DND-41 (cell line): ENCODE measurements around the gene GSG1L.

Experiments used
- ATAC-seq: fragments of 200-7000 bp; cut with Tn5 transposase; 3 replicates; pipeline ENCODE4 v1.9.1; 2021; ENCODE audit warnings: low read depth; ENCODE audit not compliant: insufficient read depth
- DNase-seq: peaks from one replicate; pipeline ENCODE4 v3.0.0-alpha.2; 2020
- H2AFZ ChIP-seq: 2 replicates; pipeline ENCODE4 v1.6.0; 2012; ENCODE audit warnings: low read depth, low read length
- H3K27ac ChIP-seq: 2 replicates; pipeline ENCODE4 v1.5.1; 2012; ENCODE audit warnings: low read length, inconsistent platforms
- H3K27me3 ChIP-seq: fragments of 200-600 bp; sonication (generic); 2 replicates; pipeline ENCODE4 v1.6.0; 2012; ENCODE audit warnings: low read length, mild to moderate bottlenecking, inconsistent platforms; ENCODE audit not compliant: insufficient read depth, poor library complexity
- H3K36me3 ChIP-seq: 2 replicates; pipeline ENCODE4 v1.5.1; 2012; ENCODE audit warnings: low read length, inconsistent platforms; ENCODE audit not compliant: insufficient read depth
- H3K4me1 ChIP-seq: 2 replicates; pipeline ENCODE4 v1.5.1; 2012; ENCODE audit warnings: mild to moderate bottlenecking, low read length; ENCODE audit not compliant: insufficient read depth
- H3K4me2 ChIP-seq: 2 replicates; pipeline ENCODE4 v1.6.0; 2012; ENCODE audit warnings: mild to moderate bottlenecking, moderate library complexity, low read length, inconsistent platforms; ENCODE audit not compliant: insufficient read depth
- H3K4me3 ChIP-seq, 2 experiments: fragments of 200-600 bp in 1 of 2; shearing (Covaris generic) in 1 of 2; 2 replicates each; pipeline ENCODE4 v1.5.1; 2012 to 2016; ENCODE audit warnings: inconsistent platforms in 2 of 2, low read length in 2 of 2, mild to moderate bottlenecking in 2 of 2, low read depth in 1 of 2, moderate library complexity in 1 of 2
- H3K79me2 ChIP-seq: 2 replicates; pipeline ENCODE4 v1.6.0; 2012; ENCODE audit warnings: low read length, inconsistent platforms; ENCODE audit not compliant: insufficient read depth
- H3K9ac ChIP-seq: 2 replicates; pipeline ENCODE4 v1.6.0; 2012; ENCODE audit warnings: low read depth, mild to moderate bottlenecking, inconsistent platforms, low read length, moderate library complexity
- H3K9me3 ChIP-seq: 2 replicates; pipeline ENCODE4 v1.5.1; 2012; ENCODE audit warnings: low read length, moderate library complexity, mild to moderate bottlenecking, inconsistent platforms; ENCODE audit not compliant: insufficient read depth, severe bottlenecking
- H4K20me1 ChIP-seq: 2 replicates; pipeline ENCODE4 v1.6.0; 2012; ENCODE audit warnings: low read length; ENCODE audit not compliant: insufficient read depth
- CTCF ChIP-seq: IDR thresholded peaks from 2 replicates; pipeline ENCODE4 v1.5.1; 2012; ENCODE audit warnings: borderline replicate concordance, low read length, moderate library complexity, mild to moderate bottlenecking; ENCODE audit not compliant: poor library complexity, severe bottlenecking; ENCODE audit errors: extremely low read depth
- EZH2 ChIP-seq: IDR thresholded peaks from 3 replicates; pipeline ENCODE4 v1.6.1; 2012; ENCODE audit warnings: borderline replicate concordance, low read depth, mild to moderate bottlenecking, moderate library complexity, low read length, inconsistent platforms; ENCODE audit not compliant: severe bottlenecking

The GSG1L gene

DNA sequence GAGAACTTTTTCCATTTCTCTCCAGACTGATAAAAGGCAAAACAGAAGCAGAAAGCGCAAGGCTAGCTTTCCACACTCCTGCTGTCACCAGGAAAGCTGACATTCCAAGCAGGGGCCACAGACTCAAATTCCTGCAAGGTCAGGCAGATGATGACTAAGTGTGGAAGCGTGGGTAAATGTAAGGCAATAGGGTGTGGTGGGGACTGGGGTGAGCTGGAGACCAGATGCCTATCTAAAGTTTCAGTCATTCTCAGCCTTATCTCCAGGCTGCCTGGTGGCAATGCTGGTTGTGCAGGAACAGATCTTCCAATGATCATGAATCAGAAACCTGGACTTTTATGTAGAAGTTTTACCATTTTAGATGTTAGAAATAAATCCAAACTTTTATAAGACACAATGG is 224.1 kb downstream of the GSG1L start:
- no peak overlapping the region for H3K27ac ChIP-seq
- H3K27me3 ChIP-seq = peaks cover 7% of the 10 kb centered on the region
- no peak for ATAC-seq
- H2AFZ ChIP-seq = no peak overlapping the region
- no peaks in the 10 kb centered on the region for H3K4me1 ChIP-seq
- TF ChIP-seq CTCF = no peak
- TF ChIP-seq EZH2 = no peak
- H3K4me2 ChIP-seq = no peak overlapping the region
- DNase-seq = no peak
- no peaks in the 10 kb centered on the region for H3K36me3 ChIP-seq
- no peaks in the 10 kb centered on the region for H3K79me2 ChIP-seq
- H3K9me3 ChIP-seq = no peaks in the 10 kb centered on the region
- no peak overlapping the region for H3K9ac ChIP-seq
- H4K20me1 ChIP-seq = no peaks in the 10 kb centered on the region
- no peak overlapping the region for H3K4me3 ChIP-seq

GRCh38 chr16:27838536-27839175 is 224.9 kb downstream of the GSG1L start:
- Histone ChIP-seq H3K4me1 (no peaks in the 10 kb centered on the region), H3K27me3 (peaks cover 7% of the 10 kb centered on the region), H3K4me3 (no peak overlapping the region), H3K9ac (no peak overlapping the region), H3K36me3 (no peaks in the 10 kb centered on the region), H3K9me3 (no peaks in the 10 kb centered on the region), H2AFZ (no peak overlapping the region), H3K4me2 (no peak overlapping the region), H3K79me2 (no peaks in the 10 kb centered on the region), H4K20me1 (no peaks in the 10 kb centered on the region), H3K27ac (no peak overlapping the region)
- TF ChIP-seq EZH2 (no peak), CTCF (no peak)
- DNase-seq (no peak), ATAC-seq (no peak)

DNA sequence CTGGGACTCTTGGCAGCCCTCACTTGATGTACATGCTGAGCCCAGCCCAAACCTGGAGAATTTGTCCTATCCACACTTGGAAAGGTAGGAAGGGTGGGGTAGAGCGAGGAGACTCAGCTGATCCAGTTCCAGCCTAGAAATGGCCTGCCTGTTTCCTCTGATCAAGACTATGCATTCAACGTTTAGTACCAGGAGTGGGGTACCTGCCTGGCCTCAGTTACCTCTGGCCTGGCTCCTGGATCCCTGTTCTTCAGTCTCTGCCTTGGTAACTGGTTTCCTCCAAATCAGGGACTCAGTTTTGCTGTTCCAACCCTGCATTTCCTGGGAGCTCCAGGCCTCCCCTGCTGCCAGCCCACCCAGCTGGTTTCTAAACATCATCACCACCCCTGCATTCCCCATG is 233.5 kb downstream of the GSG1L start:
- Histone ChIP-seq H4K20me1 (no peaks in the 10 kb centered on the region), H3K27ac (no peak overlapping the region), H2AFZ (no peak overlapping the region), H3K4me3 (no peak overlapping the region), H3K79me2 (no peaks in the 10 kb centered on the region), H3K4me1 (no peaks in the 10 kb centered on the region), H3K9me3 (peaks cover 4% of the 10 kb centered on the region), H3K4me2 (no peak overlapping the region), H3K36me3 (no peaks in the 10 kb centered on the region), H3K27me3 (no peaks in the 10 kb centered on the region), H3K9ac (no peak overlapping the region)
- ATAC-seq (no peak), DNase-seq (no peak)
- TF ChIP-seq CTCF (no peak), EZH2 (no peak)
